PFSK-1 (cell line): Measurements from ENCODE around the gene SKAP1.

Experiments used
- FOXP2 ChIP-seq: optimal IDR thresholded peaks from 2 replicates; pipeline ENCODE3; 2011; ENCODE audit warnings: borderline replicate concordance, control low read depth, inconsistent platforms; ENCODE audit not compliant: insufficient read depth; ENCODE audit errors: extremely low read length, extremely low read depth
- POLR2AphosphoS5 ChIP-seq: IDR thresholded peaks from 2 replicates; pipeline ENCODE4 v1.6.1; 2012; ENCODE audit warnings: low read depth, mild to moderate bottlenecking, control low read depth, low read length, moderate library complexity
- REST ChIP-seq, 2 experiments: IDR thresholded peaks; 2 replicates each; pipeline versions ENCODE4 v1.6.1 to v1.8.0; 2011 to 2012; ENCODE audit warnings: low read depth in 2 of 2, low read length in 2 of 2, control low read depth in 1 of 2, inconsistent platforms in 1 of 2, mild to moderate bottlenecking in 1 of 2, moderate library complexity in 1 of 2; ENCODE audit not compliant: insufficient read depth in 1 of 2
- SIN3A ChIP-seq: IDR thresholded peaks from 2 replicates; pipeline ENCODE4 v1.6.1; 2012; ENCODE audit warnings: mild to moderate bottlenecking, low read length, moderate library complexity, borderline replicate concordance; ENCODE audit not compliant: insufficient read depth
- TAF1 ChIP-seq: IDR thresholded peaks from 2 replicates; pipeline ENCODE4 v1.6.1; 2012; ENCODE audit warnings: low read length, control low read depth, borderline replicate concordance; ENCODE audit not compliant: insufficient read depth

GRCh38 chr17:48241770-48242497, 188.1 kb downstream of the SKAP1 start:
- TF ChIP-seq SIN3A (no peak), TAF1 (no peak), REST (IDR thresholded peaks at IDR 0.05; ENCODE audit: insufficient read depth in 1 of 2, low read depth in 2 of 2, low read length in 2 of 2) (no peak), POLR2AphosphoS5 (no peak), FOXP2 (no peak)
